AG09319 (cell line): Measurements from ENCODE around the gene DNAJB12.

ENCODE experiments used
- DNase-seq: peaks from one replicate; pipeline ENCODE4 v3.0.0-alpha.2; 2010; ENCODE audit warnings: low read depth; ENCODE audit errors: extremely low read depth
- CTCF ChIP-seq: IDR thresholded peaks from 2 replicates; pipeline ENCODE4 v1.5.1; 2011; ENCODE audit warnings: low read depth, mild to moderate bottlenecking, inconsistent platforms, low read length, moderate library complexity

Gene DNAJB12

GRCh38 chr10:72340510-72341261 is 14.0 kb downstream of the DNAJB12 start:
- no peak for DNase-seq
- peak; percentile 95 for TF ChIP-seq CTCF

- TF ChIP-seq CTCF: no peak
- DNase-seq: no peak
Measured at GRCh38 chr10:72338180-72338579, 16.5 kb downstream of the DNAJB12 start.

DNA sequence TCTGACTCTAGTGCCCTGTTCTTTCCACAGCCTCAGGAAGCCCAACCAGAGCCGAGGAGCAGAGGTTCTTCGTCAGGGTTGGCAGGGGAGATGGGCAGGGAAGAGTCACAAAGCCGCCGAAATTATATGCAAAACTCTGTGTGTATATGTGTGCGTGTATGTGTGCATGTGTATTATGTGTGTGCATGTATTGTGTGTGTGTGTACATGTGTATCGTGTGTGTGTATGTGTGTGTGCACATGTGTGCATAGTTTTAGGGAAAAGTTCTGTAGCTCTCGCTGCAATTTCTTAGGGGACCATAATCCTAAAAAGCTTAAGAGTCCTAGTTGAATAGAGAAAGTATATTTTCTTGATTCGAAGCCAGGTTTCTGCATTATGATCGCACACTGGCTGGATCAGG is 17.0 kb downstream of the DNAJB12 start:
- DNase-seq: no peak
- no peak for TF ChIP-seq CTCF

GRCh38 chr10:72337039-72337629 is 17.6 kb downstream of the DNAJB12 start:
- no peak for DNase-seq
- peak; percentile 97 for TF ChIP-seq CTCF

GRCh38 chr10:72336259-72337038 is 18.3 kb downstream of the DNAJB12 start:
- no peak for DNase-seq
- TF ChIP-seq CTCF: no peak

GRCh38 chr10:72335394-72336258 is 19.1 kb downstream of the DNAJB12 start:
- no peak for DNase-seq
- no peak for TF ChIP-seq CTCF
